Stimulated activated naive CD4-positive, alpha-beta T cell (primary cell): ENCODE measurements around the gene CASZ1.

Experiments used
- DNase-seq, 6 experiments: peaks; one replicate each; lab custom pipeline; 2025; lab: John Stamatoyannopoulos, UW

The CASZ1 gene, protein sequence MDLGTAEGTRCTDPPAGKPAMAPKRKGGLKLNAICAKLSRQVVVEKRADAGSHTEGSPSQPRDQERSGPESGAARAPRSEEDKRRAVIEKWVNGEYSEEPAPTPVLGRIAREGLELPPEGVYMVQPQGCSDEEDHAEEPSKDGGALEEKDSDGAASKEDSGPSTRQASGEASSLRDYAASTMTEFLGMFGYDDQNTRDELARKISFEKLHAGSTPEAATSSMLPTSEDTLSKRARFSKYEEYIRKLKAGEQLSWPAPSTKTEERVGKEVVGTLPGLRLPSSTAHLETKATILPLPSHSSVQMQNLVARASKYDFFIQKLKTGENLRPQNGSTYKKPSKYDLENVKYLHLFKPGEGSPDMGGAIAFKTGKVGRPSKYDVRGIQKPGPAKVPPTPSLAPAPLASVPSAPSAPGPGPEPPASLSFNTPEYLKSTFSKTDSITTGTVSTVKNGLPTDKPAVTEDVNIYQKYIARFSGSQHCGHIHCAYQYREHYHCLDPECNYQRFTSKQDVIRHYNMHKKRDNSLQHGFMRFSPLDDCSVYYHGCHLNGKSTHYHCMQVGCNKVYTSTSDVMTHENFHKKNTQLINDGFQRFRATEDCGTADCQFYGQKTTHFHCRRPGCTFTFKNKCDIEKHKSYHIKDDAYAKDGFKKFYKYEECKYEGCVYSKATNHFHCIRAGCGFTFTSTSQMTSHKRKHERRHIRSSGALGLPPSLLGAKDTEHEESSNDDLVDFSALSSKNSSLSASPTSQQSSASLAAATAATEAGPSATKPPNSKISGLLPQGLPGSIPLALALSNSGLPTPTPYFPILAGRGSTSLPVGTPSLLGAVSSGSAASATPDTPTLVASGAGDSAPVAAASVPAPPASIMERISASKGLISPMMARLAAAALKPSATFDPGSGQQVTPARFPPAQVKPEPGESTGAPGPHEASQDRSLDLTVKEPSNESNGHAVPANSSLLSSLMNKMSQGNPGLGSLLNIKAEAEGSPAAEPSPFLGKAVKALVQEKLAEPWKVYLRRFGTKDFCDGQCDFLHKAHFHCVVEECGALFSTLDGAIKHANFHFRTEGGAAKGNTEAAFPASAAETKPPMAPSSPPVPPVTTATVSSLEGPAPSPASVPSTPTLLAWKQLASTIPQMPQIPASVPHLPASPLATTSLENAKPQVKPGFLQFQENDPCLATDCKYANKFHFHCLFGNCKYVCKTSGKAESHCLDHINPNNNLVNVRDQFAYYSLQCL (N-terminal part only)

DNA sequence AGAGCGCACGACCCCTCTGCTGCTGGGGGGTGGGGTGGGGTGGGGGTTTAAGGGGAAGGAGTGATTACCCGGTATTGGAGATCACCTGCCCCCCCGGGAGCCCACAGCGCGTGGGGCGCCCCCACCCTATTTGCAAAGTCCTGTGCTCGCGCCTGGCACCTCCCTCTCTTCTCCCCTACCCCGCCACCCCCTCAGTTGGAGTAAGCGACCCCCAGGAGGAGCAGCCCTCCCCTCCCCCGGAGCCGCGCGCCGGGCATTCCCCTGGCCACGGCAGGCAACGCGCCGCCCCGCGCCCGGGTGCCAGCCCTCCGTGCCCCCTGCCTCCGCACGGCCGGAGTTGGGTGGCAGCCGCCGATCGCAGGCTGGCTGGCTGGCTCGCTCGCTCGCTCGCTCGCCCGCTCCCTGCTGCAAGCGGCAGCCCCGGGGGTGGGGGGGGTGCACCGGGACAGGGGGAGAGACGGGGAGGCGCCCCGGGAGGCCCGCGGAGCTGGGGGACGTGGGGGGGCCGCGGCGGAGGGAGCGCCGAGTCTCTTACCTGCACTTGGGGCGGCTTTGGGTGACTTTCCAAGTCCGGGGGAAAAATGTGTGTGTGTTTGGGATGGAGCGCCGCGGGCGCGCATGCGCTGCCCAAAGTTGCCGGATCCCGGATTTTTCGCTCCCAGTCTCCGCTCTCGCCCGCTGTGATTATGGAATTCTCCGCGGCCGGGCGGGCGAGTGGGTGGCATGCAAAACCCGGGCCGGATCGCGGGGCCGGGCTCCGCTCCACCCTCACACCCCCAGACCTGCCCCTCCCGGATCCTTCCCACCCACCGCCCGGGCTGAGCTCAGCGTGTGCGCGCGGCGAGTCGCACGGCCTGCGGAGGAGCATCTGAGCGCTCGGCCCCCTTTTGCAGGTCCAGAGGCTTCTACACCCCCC lies at the start of gene CASZ1:
CASZ1 (minus strand) TSS at position 618 of the 916 bp plus-strand sequence. CDS start 102,757 bp downstream, outside the sequence.
- no peak for DNase-seq

DNA sequence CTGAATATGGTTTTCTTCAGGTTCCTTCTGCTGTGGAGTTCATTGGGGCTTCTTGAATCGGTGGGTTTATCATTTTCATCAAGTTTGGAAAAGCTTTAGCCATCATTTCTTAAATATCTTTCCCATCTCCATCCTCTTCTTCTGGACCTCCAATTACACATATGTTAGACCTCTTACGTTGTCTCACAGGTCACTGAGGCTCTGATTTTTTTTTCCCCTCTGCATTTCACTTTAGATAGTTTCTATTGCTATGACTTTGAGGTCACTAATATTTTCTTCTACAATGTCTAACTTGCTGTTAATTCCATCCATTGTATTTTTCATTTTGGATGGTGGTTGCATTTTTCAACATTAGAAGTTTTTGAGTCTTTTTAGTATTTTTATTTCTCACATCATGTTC lies 47.3 kb upstream of the CASZ1 start:
- DNase-seq: no peak

DNA sequence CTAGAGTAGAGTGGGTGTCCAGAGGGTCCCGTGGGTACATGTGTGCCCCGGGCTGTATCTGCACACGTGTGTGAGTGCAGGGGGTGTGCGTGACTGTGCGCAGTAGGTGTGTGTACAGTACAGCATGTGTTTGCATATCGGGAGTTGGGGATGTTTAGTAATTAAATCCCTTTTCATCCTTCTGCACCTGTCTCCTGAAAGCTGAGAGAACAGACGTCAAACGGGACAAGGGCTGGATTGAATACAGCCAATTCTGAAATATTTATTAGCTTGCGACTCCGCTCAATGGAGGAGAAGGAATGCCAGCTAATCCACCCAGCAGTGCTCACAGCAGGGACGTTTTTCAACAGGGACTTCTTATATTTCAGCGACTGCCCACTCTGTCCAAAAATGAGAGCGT lies 44.7 kb upstream of the CASZ1 start:
- DNase-seq: no peak

DNA sequence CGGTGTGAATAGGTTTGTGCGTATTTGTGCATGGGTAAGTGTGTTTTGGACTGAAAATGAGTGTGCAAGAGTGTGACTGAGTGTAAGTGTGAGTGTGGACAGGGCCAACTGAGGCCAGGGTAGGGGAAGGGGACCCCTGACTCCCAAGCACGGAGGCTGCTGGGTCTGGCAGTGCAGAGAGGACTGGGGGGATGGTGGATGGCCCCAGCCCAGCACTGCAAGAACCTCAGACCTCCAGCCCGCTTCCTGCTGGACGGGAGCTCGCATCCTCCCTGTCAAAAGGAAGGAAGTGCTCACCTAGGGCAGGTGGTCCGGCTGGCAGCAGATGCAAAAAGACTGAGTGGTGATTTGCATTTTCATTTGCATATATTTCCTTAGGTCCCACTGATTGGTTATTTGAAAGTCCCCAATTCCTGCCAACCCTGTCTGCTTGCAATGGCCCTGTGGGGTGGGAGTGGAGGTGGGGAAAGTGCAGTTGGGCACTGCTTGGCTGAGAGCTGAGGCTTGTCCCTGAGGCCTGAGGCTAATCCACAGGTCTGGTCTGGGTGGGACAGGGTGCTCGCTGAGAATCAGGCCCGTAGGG lies 42.8 kb upstream of the CASZ1 start:
- DNase-seq: no peak

DNA sequence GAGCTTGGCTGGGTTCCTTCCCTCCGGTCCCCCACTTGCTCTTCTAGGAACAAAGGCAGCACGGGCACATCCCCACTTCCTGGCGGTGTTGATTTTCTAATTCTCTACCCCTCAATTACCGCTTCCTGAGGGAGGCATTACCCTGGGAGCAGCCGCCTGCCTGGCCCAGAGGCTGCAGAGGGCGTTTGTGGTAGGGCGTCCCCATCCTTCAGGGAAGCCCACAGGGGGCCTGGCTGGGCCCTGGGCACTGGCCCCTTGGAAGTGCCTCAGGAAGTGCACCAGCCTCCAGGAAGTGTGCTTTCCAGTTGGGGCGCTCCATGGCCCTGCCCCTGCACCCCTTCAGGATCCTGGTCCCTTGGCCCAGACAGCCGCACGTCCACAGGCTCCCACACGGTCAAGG lies 42.1 kb upstream of the CASZ1 start:
- no peak for DNase-seq

DNA sequence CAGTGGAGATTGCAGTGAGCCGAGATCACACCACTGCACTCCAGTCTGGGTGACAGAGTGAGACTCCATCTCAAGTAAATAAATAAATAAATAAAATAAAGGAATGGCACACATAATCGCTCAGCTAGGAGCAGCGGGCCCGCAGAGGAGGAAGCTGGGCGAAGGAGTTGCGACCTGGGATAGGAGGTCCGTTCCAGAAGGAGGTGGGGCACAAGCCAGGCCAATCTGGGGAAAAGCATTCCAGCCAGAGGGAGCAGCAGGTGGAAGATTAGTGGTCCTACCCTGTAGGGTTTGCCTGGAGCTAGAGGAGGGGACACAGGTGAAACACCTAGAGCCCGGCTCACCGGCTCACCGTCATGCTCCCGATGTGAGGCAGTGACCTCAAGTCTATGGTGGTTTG lies 40.3 kb upstream of the CASZ1 start:
- no peak for DNase-seq

DNA sequence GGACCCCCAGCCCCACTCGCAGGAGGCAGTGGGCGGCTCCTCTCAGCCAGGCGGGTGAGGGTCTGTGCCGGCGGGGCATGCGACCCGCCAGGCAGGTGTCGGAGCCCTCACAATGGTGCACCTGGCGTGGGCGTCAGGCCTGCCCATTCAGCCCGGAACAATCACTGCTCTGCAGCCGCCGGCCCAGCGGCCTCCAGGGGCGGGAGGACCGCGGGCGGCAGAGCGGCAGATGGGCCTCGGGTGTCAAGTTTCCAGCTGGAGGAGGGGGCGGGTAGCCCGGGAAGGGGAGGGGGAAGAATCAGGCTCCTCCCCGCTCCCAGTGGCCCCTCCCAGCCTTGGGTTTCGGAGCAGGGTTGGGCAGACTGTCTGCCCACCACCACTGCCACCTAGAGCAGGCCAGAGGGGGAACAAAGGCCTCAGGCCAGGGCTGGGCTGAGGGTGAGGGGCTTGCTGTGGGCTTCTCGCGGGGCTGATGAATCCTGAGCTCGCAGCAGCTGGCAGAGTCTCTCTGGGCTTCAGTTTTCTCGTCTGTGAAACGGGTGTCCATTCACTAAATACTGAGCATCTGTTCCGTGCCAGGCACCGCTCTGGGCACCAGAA lies 39.5 kb upstream of the CASZ1 start:
- DNase-seq: no peak

DNA sequence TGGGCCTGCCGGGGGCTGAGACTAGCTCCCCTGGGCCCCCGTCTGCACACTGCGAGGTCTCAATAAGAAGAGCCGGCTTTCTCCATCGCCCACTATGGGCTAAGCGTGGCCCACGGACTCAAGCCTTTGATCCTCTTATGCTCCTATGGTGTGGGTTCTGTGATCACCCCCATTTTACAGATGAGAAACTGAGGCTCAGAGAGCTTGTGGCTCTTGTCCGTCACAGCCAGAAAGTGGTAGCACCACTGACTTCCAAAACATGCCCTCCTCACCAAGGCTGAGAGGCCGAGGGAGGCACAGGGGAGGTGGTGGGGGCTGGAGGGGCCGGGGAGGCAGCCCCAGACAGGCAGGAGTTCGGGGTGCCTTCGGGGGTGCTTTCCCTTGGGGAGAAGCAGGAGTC lies 39.0 kb upstream of the CASZ1 start:
- DNase-seq: no peak

DNA sequence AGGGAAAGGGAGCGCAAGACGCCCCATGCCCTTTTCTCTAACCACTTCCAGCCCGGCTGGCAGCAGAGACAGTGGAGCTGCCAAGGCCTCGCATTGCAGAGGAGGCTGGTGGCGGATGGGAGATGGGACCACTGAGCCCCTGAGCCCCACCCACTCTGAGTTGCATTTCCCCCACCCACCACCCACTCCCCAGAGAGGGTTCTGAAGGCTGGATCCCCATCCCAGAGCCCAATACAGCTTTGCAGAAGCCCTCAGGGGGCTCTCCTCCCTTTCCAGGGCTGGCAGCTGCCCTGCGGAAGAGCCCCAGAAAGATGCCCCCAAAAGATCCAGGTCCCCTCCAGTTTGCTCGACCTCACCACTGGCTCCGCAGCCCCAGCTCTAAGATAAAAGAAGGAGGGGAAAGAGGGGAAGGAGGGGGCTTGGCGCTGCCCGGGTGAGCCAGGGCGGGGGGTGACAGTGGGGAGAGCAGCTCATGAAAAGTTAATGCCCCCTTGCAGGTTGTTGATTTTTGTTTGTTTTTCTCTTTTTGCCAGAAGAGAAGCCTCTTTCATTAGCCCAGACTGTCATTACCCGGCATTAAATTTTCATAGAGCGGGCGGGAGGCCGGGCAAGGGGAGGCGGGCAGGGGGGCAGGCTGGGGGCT lies 38.4 kb upstream of the CASZ1 start:
- no peak for DNase-seq

DNA sequence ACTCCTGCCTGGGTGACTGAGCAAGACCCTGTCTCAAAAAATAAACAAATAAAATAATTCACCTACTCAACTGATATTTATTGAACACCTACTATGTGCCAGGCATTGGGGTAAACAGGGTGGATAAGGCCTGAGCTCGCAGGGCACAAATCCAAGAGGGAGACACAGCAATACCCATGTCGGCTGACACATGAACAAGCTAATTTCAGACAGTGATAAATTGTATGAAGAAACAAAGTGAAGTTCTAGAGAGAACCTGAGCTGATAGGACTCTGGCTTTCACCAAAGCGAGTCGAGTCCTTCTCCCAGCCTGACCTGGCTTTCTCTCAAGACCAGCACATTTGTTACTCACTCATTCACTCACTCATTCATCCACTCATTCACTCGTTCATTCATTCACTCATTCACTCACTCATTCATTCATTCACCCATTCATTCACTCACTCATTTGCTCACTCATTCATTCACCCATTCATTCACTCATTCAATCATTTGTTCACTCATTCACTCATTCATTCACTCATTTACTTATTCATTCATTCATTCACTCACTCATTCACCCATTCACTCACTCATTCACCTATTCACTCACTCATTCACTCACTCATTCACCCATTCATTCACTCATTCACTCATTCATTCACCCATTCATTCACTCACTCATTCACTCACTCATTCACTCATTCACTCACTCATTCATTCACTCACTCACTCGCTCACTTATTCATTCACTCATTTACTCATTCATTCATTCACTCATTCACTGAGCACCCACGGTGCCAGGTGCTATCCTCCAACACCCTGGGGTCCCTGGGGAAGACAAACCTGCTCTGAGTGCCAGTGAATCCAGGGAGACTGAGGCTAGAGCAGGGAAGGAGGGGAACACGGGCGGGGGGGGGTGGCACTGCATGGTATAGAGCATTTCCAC lies 37.4 kb upstream of the CASZ1 start:
- no peak for DNase-seq

DNA sequence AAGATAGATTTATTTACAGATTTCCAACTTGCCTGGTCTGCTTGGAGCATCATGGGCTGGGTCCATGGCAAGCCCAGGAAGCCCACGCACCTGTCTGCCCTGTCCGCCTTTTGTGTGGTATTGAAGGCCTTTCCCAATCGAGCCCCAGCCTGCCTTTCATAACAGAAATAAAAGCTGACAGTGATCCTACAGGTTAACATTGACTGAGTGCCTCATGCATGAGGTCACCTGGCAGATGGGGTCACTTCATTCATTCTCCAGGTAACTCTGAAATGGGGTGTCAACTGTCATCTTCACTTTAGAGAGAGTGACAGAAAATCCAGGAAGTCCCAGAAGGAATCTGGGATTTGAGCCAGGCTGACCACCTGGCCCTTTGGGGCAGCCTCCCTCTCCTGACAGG lies 36.3 kb upstream of the CASZ1 start:
- DNase-seq: no peak

DNA sequence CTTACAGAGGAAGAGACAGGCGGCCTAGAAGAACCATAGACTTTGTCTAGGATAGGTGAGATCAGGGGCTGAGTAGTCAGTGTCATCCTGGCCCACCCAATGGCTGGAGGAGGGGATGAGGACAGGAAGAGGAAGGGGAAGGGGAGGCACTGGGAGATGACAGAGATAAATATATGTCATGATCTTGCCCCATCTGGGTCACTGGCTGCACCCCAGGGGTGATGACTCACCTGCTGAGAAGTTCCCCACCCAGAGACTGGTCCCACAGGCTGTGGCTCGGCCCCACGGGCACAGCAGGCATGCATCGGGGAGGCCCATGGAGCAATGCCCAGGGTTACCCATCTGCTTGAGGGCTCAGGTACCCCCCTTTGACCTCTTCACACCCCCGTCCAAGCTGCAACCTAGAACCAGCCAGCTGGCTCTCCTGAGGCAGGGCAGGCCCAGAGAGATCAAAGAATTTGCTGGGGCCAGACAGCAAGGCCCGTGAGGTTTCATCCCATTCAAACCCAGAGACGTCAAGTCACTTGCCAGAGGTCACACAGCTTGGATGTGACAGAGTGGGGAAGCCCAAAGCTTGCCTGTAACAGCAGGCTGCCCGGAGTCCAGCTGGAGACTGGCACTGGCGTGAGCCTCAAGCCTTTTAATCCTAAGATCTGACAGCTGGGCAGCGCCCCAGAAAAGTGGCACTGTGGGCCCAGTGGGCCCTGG lies 34.7 kb upstream of the CASZ1 start:
- no peak for DNase-seq

DNA sequence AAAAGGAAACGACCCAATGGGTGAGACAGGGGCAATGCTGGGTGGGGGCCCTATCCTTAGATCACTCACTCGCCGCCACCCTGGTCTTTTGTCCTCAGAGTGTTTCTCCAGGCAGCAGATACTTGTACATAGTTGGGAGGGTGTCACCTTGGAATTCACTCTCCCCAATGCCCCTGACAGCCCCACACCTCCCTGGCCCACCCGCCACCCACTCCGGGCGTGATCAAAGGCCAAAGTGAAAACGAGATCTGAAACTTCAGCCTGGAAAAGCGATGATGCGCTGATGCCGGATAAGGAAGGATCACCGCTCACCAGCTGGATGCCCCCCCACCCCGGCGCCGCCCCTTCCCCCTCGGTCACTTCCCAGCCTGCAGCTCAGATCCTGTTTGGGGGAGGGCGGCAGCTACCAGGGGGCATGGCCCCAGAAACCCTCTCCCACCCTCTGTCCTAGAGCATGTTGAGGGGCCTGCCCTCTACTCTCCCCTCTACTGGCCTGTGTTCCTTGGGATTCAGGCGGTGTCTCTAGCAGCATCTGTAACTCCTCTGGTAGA lies 33.6 kb upstream of the CASZ1 start:
- no peak for DNase-seq

DNA sequence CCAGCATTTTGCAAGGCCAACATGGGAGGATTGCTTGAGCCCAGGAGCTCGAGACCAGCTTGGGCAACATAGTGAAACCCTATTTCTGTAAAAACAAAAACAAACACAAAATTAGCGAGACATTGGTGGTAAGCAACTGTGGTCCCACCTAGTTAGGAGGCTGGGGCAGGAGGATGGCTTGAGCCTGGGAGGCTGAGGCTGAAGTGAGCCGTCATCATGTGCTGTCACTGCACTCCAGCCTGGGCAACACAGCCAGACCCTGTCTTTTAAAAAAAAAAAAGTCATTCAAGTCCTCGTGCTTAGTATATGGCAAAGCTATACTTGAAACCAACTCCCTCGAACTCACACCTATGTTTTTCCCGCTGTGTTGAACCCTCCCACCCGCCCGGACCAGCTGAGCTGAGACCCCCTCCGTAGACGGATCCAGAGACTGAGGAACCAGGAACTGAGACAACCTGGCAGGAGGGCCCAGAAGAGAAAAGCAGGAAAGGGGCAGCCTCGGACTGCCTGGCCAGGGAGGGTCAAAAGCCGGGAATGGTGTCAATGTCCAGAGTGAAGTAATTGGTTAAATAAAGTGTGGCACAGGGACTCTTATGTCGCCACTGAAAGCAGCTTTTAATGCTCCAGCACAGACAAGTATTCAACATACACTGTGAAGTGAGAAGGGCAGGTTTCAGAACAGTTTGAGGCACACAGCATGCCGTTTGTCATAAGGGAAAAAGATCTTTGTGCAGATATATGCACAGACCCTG lies 32.8 kb upstream of the CASZ1 start:
- no peak for DNase-seq

DNA sequence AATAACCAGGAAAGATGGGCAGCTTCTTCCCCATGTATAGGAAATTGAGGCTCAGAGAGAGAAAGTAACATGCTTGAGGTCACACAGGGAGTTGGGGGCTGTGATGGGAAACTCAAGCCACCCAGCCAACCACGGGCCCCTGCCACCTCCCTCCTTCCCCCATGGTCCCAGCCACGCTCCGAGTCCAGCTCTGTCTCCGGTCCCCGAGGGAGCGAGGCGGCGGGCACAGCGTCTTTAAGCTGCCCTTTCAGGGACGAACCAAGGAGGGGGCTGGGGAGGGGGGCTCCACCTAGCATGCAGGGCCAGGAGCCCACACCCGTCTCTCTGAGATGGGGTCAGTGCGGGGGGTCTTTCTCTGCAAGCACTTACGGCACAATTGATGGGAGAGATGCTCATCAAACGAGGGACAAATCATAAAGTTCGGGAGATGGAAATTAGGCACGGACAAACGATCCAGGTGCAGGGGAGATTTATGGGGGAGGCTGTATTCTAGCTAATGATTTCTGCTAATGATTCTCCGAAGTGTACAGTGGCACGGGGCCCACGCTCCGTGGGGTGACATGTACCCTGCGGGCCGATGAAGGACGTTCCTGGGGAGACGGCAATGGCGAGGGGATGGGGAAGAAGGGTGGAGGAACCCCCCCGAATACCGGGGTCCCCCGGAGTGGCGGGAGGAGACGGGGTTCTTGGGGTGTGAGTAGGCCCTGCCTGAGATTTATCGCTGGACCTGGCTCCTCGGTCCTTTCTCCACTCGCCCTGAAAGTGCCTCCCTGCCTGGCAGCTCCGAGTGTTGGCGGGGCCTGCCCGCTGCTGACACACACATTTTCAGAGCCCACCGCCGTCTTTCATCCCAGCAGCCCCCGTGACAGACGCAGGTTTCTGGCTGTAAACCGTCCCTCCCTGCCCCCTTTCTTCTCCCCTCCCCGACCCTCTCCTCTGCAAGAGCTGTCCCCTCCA lies 31.2 kb upstream of the CASZ1 start:
- no peak for DNase-seq

DNA sequence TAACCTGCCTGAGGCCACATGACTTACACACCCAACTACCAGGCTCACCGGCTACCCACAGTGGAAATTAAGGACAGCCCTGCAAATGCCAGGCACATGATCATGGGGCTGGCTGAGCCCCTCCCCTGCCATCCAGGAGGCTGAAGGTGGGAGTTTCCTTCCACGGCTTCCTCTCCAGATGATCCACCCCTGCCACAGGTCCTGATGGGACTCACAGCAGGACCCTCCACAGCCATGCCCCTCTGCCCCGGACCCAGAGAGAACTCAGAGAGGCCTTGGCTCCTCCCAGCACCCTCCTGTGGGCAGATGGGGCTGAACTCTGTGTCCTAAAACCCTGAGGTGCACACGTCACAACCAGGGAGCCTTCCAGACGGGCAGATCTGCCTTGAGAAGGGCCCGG lies 29.1 kb upstream of the CASZ1 start:
- no peak for DNase-seq
